Measurements from ENCODE around the gene MCC.

Gene MCC

DNA sequence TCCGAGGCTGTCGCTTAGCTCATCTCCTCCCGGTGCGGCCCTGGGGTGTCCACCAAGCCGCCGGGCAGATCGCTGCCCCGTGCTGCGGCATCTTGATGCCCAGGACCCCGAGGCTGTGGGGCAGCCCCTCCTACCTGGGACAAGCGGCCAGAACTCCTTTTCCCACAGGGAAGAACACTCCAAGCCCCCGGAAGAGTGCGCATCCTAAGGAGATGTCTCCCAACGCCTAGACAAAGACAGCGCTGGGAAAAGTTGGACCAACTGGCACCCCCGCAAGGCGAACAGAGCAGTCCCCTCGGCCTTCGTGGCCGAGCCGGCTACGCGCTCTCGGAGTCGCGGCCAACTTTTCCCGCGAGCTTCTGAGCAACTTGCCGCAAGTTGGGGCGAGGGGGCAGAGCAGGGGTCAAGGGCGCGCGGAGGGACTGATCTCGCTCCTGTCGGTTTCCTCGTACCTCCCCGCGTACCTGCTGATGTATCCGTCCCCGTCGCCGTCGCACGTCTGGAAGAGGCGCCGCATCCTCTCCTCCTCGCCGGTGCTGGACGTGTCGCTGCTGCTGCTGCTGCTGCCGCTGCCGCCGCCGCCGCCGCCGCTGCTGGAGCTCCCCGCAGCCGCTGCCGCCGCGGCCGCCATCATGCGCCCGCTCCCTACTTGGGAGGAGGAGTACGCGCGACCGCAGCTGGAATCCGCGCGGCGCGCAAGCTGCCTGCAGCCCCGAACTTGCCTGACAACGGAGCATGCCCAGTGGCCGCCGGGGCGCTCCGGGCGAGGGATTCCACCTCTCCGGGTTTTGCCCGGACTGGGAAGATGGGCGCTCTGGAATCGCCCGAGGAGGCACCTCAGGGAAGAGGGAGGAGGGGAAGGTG is at the start of gene MCC:
Gene MCC (minus strand): TSS at position 673 of the 864 bp plus-strand sequence.
- DNase-seq, result no peak

DNA sequence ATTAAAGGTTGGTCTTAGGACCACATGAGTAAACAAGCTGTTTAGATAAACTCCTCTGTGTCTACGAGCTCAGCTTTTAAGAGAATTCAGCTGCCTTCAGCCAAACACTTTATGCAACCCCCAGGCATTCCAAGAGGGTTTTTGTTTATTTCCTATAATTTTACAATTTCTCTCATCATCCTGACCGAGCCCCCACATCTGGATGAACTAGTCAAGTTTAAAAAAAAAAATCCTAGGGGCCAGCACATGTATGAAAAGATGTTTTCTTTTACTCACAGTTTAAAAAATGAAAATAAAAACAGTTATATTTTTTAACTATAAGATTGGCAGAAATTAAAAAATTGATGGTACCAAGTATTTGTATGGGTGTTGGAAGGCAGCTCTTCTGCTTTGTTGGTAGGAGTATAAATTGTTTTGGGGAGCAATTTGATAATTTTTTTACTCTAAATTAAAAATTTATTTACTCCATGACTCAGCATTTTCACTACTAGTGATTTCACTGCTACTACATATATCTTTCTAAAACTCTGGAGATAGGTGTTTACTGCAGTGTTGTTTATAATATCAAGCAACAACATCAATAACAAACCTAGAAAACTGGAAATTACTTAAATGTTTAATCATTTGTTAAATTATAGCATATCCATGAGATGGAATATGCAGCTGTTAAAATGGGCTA is 43.4 kb upstream of the MCC start:
- no peak for DNase-seq

DNA sequence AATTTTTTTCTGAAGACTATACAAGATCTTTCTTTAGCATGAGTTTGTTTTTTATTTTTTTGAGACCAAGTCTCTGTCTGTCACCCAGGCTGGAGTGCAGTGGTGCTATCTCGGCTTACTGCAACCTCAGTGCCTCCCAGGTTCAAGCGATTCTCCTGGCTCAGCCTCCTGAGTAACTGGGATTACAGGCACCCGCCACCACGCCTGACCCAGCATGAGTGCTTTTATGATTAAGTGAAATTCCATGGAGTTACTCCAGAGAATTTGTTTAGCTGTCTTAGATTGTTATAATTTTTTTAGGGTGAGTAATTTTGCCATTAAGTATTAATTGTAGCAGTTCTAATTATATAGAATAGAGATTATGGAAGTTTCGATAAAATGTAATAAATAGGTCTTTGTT is 39.5 kb upstream of the MCC start:
- no peak for DNase-seq

DNA sequence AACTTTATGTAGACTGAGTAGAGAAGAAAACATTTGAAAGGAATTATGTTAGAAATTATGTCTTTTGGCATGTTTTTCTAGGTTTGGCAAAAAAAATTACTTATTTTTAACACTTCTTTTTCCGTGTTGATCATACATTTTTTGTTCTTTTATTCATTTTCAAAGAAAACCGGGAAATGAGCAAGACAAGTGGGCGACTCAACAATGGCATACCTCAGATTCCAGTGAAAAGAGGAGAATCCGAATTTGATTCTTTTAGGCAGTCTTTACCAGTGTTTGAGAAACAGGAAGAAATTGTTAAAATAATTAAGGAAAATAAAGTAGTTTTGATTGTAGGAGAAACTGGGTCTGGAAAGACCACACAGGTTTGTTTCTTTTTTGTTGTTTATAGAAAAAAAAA is 38.2 kb upstream of the MCC start:
- no peak for DNase-seq

DNA sequence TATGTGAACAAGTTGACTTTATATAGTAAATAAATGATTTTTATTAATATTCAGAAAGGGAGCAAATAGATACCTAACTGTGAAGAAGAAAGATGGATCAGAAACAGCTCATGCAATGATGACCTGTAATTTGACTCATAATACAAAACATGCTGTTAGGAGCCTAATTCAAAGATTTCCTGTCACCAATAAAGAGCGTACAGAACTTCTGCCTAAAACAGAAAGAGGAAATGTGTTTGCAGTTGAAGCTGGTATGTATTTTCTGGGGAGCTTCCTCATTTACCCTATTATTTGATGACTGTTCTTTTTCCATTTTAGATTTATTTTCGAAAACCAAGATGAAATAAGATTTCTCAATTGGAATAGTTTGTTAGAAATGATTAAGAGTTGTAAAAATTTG is 36.7 kb upstream of the MCC start:
- DNase-seq, result no peak

DNA sequence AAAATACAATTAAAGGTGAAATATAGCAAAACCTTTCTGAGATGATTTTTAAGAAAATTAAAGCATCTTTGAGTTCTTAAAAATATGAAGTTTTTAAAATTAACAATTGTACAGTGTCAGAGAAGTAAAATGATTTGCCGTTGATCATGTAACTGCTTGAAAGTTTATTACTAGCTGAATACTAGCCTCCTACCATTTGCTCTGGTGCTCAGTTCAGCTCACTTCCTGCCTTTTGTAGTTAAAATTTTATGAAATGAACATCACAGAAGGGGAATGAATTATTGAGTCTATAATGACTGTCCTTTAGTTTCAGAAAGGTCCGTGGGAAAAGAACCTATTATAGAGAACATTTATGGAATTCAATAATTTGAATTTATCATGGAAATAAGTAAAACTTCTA is 34.9 kb upstream of the MCC start:
- DNase-seq, result no peak

DNA sequence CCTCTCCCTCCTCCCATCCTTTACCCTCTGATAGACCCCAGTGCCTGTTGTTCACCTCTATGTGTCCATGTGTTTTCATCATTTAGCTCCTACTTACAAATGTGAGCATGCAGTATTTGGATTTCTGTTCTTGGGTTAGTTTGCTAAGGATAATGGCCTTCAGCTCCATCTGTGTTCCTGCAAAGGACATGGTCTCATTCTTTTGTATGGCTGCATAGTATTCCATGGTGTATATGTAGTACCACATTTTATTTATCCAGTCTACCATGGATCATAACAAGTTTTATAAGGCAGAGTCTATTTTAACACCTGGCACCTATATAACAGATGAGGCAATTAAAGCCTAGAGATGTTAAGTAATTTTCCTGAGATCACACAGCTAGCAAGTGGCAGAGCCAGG is 32.6 kb upstream of the MCC start:
- DNase-seq, result no peak

DNA sequence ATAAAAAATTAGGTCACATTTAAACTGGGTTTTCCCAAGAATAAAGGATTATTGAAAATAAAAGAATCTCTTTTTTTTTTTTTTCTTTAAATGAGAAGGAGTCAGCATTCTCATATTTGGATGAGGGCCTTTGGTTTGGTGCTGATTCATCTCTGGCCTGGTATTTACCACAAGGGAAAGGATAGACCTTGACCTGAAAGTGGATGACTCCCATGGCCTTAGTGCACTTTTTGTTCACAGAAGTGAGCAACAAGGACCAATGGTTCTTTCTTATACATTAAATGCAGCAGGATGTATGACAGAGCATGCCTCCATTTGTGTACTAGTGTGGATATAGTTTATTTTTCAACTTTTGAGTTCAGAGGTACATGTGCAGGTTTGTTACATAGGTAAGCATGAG is 32.2 kb upstream of the MCC start:
- DNase-seq, result no peak

DNA sequence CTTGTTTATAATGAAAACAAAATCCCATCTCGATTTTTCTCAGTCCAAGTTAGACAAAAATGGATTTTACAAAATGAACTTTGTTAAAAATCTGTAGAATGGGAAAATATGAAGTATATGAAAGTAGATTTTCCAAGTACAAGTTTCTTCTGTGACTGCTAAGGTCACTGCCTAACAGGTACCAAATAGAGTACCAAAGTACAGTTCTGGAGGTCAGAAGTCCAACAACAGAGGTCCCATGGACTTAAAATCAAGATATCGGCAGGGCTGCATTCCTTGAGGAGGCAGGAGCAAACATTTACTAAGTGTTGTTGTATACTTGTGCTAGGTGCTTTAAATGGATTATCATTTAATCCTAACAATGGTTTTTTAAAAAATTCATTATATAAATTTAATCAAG is 31.2 kb upstream of the MCC start:
- DNase-seq, result no peak

DNA sequence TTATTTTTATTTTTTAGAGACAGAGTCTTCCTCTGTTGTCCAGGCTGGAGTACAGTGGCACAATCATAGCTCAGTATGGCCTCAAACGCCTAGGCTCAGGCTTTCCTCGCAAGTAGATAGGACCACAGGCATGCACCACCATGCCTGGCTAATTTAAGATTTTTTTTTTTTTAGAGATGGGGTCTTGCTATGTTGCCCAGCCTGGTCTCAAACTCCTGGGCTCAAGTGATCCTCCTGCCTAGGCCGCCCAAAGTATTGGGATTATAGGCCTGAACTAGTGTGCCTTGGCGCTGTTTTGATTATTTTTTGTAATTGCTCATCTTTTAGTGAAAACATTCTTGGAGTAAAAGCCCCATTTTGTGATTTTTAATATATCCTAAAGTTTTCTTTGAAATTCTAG is 30.6 kb upstream of the MCC start:
- DNase-seq, result no peak

DNA sequence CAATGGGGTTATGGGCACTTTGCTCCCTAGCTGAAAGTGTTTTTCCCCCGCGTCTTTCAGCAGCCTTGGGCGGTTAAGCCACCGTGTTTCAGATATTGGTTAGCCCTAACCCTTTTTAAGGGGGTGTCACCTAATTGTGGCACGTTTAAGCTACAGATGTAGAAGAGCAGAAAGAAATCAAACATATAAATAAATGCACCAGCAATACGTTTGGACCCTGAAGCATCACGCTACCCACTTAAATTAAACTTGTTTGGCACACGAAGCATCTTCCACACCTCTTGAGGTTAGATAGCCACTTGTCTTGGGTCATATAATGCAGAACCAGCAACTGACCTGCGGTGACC is 26.0 kb upstream of the MCC start:
- no peak for DNase-seq

DNA sequence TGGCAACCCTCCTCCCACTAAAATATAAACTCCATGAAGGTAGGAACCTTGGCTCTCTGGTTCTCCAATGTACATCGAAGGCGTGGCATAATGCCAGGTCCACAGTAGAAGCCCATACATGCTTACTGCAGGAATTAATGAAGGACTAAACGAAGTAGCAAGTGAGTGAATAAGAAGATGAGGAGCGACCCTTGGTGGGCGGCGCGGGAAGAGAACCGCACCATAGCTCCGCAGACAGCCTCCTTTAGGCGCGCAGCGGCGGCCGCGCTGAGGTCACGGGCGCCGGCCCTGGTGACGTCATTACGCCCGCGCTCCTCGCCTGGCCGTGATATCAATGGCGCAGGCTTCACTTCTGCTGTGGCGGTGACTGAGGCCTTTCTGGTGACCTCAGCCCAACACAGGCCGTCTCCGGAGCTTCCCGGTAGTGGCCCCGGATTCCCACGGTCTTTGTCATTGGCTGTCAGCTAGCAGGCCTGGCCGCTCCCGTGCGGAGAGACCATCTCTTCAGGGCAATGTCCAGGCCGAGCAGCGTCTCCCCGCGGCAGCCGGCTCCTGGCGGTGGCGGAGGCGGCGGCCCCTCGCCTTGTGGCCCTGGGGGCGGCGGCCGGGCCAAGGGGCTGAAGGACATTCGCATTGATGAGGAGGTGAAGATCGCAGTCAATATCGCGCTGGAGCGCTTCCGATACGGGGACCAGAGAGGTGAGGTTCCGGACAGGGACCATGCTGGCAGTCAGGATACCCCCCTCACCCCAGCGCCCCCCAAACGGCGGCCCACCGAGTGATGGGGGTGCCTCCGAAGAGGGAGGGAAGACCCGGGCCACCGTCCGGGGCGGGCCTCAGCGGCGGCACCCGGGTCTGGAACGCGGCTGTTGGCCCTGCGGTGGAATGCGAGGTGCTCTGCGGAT is 25.4 kb upstream of the MCC start, which contains the start of gene YTHDC2:
Gene YTHDC2 (plus strand): TSS at position 311 of the 905 bp plus-strand sequence. CDS start 202 bp downstream, at position 513.
- DNase-seq, result peak; percentile 88

DNA sequence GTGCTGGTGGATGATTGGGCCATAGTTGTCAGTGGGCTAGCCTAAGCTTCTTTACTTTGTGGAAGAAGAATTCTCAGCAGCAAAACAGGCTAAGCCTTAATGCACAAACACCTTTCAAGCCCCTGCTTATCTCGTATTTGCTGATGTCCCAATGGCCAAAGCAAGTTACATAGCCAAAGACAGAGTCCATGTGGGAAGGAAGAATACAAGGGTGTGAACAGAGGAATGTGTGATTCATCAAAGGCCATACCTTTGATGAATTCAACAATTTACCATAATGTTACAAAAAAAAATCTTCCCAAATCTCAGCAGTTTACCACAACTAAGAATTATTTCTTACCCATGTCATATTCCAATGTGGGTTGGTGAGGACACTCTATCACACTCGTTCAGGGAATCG is 24.1 kb upstream of the MCC start:
- no peak for DNase-seq

DNA sequence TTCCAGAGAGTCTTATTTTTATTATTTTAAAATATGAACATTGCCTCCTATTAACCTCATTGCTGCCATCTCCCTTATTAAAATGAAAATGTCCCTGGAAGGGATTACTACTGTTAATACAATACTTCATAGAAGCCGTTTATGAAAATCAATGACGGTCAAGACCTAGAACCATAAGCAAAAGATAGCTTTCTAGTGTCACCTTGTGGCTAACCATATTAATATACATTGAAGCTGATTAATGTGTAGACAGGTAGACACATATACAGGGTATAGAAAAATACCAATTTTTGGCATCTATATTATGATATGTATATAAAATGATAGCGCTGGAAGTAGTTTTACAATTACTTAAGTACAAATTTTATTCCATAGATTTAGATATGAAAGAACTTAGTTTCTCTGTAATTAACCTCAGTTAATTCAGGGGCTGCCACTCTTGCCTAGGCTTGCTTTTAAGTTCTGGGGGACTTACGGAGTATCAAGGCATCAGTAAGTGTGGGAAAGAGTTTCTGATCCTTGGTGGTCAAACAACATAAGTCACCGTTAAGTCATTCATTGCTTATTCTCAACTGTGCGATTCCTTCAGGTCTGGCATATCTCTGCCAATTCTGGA is 22.7 kb upstream of the MCC start:
- no peak for DNase-seq

DNA sequence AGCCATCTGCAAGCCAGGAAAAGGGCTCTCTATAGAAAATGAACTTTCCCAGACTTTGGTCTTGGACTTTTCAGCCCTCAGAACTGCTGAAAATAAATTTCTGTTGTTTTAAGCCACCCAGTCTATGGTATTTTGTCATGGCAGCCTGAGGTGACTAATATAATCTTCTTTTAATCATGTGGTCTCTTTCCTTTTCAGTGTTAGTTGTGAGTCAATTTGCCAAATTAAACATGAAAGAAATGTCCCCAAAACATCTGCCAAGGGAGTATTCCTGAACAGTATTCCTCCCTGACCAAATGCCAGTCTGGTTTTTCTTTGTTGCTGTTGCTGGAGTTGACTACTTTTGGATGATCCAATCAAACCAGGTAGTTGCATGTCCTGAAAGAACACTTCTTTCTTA is 20.5 kb upstream of the MCC start:
- no peak for DNase-seq

DNA sequence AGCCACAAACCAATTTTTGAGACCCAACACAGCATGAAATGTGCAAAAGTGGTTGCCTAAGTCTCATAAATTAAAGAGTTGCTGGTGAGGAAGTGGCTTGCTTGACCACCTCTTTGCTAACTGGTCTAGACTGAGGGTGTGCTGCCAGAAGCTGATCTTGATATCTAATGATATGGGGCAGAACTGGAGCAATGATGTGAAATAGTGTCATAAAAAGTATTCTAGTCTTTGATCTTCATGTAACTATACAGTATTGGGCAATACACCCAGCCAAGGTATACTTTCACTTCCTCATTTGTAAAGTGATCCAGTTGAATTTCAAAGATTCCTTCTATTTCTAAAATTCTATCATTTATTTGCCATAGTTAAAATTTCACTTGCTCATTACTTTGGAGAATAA is 19.3 kb upstream of the MCC start:
- DNase-seq, result no peak

DNA sequence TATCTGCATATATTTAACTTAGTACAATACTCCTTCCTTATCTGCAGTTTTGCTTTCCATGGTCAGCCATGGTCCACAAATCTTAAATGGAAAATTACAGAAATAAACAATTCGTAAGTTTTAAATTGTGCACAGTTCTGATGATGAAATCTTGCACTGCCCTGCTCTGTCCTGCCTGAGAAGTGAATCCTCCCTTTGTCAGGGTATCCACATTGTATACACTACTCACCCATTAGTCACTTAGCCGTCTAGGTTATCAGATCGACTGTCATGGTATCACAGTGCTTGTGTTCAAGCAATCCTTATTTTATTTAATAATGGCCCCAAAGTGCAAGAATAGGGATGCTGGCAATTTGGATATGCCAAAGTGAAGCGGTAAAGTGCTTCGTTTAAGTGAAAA is 16.9 kb upstream of the MCC start:
- DNase-seq, result no peak

DNA sequence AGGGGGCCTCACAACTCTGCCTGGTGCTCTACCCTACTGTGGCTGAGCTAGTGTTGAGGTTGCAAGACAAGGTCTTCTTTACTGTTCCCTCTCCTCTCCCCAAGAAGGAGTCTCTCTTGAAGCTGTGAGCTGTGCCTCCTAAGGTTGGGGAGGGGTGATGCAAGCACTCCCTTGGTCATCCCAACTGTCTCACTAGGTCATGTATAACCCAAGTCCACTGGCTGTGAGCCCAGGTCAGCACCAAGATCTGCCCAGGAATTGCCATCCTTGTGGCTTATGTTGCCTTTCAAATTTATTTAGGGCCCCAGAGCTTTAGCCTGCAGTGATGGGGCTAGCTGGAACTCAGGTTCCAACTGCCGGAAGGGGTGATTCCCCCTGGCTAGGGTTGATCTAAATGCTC is 14.9 kb upstream of the MCC start:
- no peak for DNase-seq

DNA sequence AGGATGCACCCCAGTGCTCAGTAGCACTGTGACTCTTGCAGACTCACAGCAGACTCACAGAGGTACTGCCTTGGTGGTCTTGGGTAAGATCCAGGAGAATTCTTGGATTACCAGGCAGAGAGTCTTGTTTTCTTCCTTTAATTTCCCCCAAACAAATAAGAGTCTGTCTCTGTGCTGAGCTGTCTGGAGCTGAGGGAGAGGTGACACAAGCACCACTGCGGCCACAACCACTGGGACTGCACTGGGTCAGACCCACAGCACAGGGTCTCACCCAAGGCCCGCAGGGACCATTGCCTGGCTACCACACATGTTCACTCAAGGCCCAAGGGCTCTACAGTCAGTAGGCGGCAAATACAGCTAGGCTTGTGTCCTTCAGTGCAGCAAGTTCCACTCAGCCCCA is 13.8 kb upstream of the MCC start:
- no peak for DNase-seq

DNA sequence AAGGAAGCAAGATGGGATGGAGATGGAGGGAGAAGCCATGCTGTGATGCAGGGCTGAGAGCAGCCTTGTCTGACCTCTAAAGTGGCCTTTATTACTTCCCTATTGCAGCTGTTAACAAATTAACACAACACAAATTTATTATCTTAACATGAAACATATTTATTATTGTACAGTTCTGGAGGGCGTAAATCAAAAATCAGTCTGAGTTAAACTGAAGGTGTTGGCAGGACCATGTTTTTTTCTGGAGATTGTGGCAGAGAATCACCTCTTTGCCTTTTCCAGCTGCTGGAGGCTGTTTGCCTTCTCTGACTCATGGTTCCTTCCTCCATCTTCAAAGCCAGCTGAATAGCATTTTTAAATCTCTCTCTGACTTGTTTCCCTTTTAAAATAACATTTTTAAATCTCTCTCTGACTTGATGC is 7.2 kb upstream of the MCC start:
- DNase-seq, result no peak

DNA sequence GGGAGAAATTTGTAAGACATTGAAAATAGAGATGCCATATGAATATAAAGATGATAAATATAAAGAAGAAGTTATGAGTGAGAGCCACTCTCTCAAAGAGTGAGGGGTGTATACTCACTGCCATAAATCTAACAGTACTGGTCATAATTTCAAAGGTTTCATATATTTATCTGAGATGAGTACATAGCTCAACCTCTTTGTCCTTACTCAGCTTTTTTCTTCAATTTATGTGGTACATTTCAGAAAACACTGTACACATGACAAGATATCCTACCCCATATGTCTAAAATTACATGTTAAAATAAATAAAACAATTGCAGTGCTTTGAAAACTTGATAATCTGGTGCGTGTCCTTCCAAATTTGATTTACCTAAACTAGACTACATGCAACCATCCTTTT is 5.2 kb upstream of the MCC start:
- no peak for DNase-seq

DNA sequence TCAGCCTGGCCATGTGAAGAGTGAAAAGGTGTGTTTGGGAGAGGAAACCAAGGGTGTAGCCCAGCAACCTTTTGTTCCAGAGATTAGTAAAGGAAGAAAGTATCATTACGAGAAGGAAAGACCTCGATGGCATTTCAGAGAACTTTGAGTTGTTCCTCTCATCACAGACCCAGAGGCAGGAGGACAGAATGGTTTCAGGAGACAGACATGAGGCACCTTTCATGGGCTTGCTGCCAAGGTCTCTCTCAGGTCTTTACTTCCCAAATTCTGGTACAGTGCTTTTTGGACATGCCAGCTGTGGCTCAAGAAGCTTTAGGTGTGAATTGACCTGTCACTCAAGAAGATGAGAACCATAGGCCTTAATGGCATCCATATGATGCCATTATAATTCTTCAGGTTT is 2.8 kb upstream of the MCC start:
- no peak for DNase-seq

DNA sequence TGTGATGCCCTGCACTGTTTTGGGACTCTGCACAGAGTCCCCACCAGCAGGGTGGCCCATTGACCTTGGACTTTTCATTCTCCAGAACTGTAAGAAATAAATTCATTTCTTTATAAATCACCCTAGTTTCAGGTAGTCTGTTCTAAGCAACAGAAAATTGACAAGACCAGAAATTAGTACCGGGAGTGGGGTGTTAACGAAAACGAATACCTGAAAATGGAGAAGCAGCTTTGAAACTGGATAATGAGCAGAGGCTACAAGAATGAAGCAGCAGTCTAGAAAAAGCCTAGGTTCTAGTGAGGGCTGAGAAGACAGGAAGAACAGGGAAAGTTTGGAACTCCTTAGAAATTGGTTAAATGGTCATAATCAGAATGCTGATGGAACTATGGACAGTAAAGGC is 2.1 kb upstream of the MCC start:
- DNase-seq, result no peak
